PC-9 (cell line): ENCODE results near the gene UXS1.

ENCODE experiments used
- EZH2 ChIP-seq: fragments of 200-600 bp; sonication (generic); IDR thresholded peaks from 2 replicates; pipeline ENCODE4 v1.8.0; 2017; ENCODE audit warnings: antibody characterized with exemption, low read depth
- TF ChIP-seq, protein P1 (sequence below): fragments of 200-600 bp; sonication (generic); conservative IDR thresholded peaks from 2 replicates; pipeline ENCODE4 v1.6.1; 2017; ENCODE audit warnings: mixed run types, antibody characterized with exemption, mild to moderate bottlenecking, moderate library complexity

DNA sequence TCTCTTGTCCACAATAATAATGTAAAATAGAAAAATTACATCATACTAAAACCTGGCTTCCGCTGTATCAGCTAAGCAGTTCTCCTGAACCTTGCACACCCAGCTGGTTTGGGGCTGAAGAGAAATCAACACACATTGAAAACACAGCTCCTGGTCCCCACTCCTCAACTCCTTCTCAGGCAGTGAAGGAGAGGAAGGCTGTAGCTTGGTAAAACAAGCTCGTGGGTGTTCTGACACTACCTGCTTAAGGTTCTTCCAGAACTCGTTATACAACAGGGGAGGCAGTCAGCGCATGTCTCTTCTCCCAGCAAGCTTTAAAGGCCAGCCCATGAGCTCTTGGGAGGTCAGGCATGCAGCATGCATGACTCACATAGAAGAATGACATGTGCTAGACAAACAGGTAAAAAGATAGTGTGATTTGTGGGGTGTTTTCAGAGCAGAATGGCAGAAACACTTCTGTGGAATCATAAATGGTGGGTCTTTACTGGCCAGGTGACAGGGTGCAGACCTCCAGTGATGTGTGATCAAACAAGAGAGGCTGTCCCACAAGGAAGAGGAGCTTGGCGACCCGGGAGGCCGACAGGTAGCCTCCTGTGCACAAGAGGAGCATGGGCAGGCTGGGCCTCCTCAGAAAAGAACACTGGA, 69.1 kb downstream of the UXS1 start:
- TF ChIP-seq, protein P1, sequence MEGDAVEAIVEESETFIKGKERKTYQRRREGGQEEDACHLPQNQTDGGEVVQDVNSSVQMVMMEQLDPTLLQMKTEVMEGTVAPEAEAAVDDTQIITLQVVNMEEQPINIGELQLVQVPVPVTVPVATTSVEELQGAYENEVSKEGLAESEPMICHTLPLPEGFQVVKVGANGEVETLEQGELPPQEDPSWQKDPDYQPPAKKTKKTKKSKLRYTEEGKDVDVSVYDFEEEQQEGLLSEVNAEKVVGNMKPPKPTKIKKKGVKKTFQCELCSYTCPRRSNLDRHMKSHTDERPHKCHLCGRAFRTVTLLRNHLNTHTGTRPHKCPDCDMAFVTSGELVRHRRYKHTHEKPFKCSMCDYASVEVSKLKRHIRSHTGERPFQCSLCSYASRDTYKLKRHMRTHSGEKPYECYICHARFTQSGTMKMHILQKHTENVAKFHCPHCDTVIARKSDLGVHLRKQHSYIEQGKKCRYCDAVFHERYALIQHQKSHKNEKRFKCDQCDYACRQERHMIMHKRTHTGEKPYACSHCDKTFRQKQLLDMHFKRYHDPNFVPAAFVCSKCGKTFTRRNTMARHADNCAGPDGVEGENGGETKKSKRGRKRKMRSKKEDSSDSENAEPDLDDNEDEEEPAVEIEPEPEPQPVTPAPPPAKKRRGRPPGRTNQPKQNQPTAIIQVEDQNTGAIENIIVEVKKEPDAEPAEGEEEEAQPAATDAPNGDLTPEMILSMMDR, result no peak
- TF ChIP-seq EZH2, result no peak
